Neuronal stem cell (in vitro differentiated cells): Measurements from ENCODE around the gene VSTM1.
A peak's percentile ranks its signal among the peaks of the same experiment; 100 is the strongest.

Source experiments
- DNase-seq: peaks from one replicate; pipeline ENCODE4 v3.0.0-alpha.2; 2013; ENCODE audit warnings: low spot score
- H2AFZ ChIP-seq: one replicate; pipeline ENCODE4 v1.6.1; 2013; ENCODE audit warnings: mild to moderate bottlenecking, low read length, inconsistent platforms
- H2AK5ac ChIP-seq: 2 replicates; pipeline ENCODE4 v1.6.1; 2013; ENCODE audit warnings: low read depth, mild to moderate bottlenecking, inconsistent platforms, low read length, moderate library complexity, mixed read lengths
- H2BK120ac ChIP-seq: 2 replicates; pipeline ENCODE4 v1.6.1; 2013; ENCODE audit warnings: low read depth, mild to moderate bottlenecking, inconsistent platforms, low read length, moderate library complexity, mixed read lengths
- H2BK12ac ChIP-seq: one replicate; pipeline ENCODE4 v1.6.1; 2013; ENCODE audit warnings: low read length, inconsistent platforms
- H2BK15ac ChIP-seq: 2 replicates; pipeline ENCODE4 v1.6.1; 2013; ENCODE audit warnings: mild to moderate bottlenecking, low read length, inconsistent platforms, mixed read lengths
- H2BK5ac ChIP-seq: one replicate; pipeline ENCODE4 v1.6.1; 2013; ENCODE audit warnings: inconsistent platforms, mild to moderate bottlenecking, low read length, moderate library complexity
- H3K14ac ChIP-seq: one replicate; pipeline ENCODE4 v1.6.1; 2013; ENCODE audit warnings: low read length, inconsistent platforms
- H3K18ac ChIP-seq: 2 replicates; pipeline ENCODE4 v1.6.1; 2013; ENCODE audit warnings: low read length, inconsistent platforms
- H3K23ac ChIP-seq: 2 replicates; pipeline ENCODE4 v1.6.1; 2013; ENCODE audit warnings: low read depth, mild to moderate bottlenecking, mixed read lengths, low read length, inconsistent platforms; ENCODE audit not compliant: poor library complexity
- H3K27ac ChIP-seq: replicated peaks from 3 replicates; pipeline ENCODE4 v1.5.1; 2013; ENCODE audit warnings: low read length, inconsistent platforms
- H3K27me3 ChIP-seq, 3 experiments: 2 replicates each; pipeline ENCODE4 v1.6.1; 2013; ENCODE audit warnings: low read length in 3 of 3, mild to moderate bottlenecking in 2 of 3, inconsistent platforms in 1 of 3, low read depth in 1 of 3, mixed read lengths in 1 of 3, moderate library complexity in 1 of 3; ENCODE audit not compliant: control insufficient read depth in 3 of 3, insufficient read depth in 3 of 3
- H3K36me3 ChIP-seq, 2 donors: replicated peaks in 1 of 2; 2 replicates each; pipeline ENCODE4 v1.6.1; 2013; ENCODE audit warnings: low read length in 2 of 2; ENCODE audit not compliant: control insufficient read depth in 2 of 2, insufficient read depth in 2 of 2
- H3K4ac ChIP-seq: 2 replicates; pipeline ENCODE4 v1.6.1; 2013; ENCODE audit warnings: inconsistent platforms, mild to moderate bottlenecking, low read length, moderate library complexity
- H3K4me1 ChIP-seq, 2 donors: 1 replicate in 1 of 2; 2 replicates in 1 of 2; pipeline ENCODE4 v1.6.1; 2013; ENCODE audit warnings: low read length in 2 of 2, low read depth in 1 of 2; ENCODE audit not compliant: control insufficient read depth in 2 of 2, insufficient read depth in 1 of 2
- H3K4me2 ChIP-seq: one replicate; pipeline ENCODE4 v1.6.1; 2013; ENCODE audit warnings: mild to moderate bottlenecking, low read length, inconsistent platforms; ENCODE audit not compliant: insufficient read depth, poor library complexity, severe bottlenecking
- H3K4me3 ChIP-seq, 2 donors: 2 replicates each; pipeline ENCODE4 v1.5.1; 2013; ENCODE audit warnings: low read length in 2 of 2, mild to moderate bottlenecking in 2 of 2, inconsistent platforms in 1 of 2, moderate library complexity in 1 of 2
- H3K79me1 ChIP-seq: one replicate; pipeline ENCODE4 v1.6.1; 2013; ENCODE audit warnings: low read depth, mild to moderate bottlenecking, inconsistent platforms, low read length, moderate library complexity
- H3K9ac ChIP-seq: one replicate; pipeline ENCODE4 v1.6.1; 2013; ENCODE audit warnings: mild to moderate bottlenecking, low read depth, low read length, inconsistent platforms; ENCODE audit not compliant: poor library complexity
- H3K9me3 ChIP-seq, 2 donors: replicated peaks in 1 of 2; 2 replicates each; pipeline versions ENCODE3 to v1.6.1; 2013; ENCODE audit warnings: low read length in 2 of 2, mild to moderate bottlenecking in 2 of 2, inconsistent platforms in 1 of 2, low read depth in 1 of 2, mixed read lengths in 1 of 2, moderate library complexity in 1 of 2; ENCODE audit not compliant: control insufficient read depth in 2 of 2, insufficient read depth in 1 of 2
- H4K8ac ChIP-seq: one replicate; pipeline ENCODE4 v1.6.1; 2013; ENCODE audit warnings: low read depth, mild to moderate bottlenecking, inconsistent platforms, low read length, moderate library complexity
- H4K91ac ChIP-seq: one replicate; pipeline ENCODE4 v1.6.1; 2013; ENCODE audit warnings: low read length, low read depth, mild to moderate bottlenecking, inconsistent platforms; ENCODE audit not compliant: poor library complexity
- WGBS, 2 donors: extraction: QIAGEN DNeasy Blood & Tissue Kit; methylation state at CpG; one replicate each; pipeline ENCODE4 v1.1.7; 2013; ENCODE audit warnings: missing lambda C conversion rate in 2 of 2, mixed read lengths in 1 of 2; ENCODE audit not compliant: insufficient read length in 2 of 2, insufficient replicate concordance in 1 of 2; ENCODE audit errors: extremely low coverage in 2 of 2; 5-methylcytosine and 5-hydroxymethylcytosine counted together

Gene VSTM1

DNA sequence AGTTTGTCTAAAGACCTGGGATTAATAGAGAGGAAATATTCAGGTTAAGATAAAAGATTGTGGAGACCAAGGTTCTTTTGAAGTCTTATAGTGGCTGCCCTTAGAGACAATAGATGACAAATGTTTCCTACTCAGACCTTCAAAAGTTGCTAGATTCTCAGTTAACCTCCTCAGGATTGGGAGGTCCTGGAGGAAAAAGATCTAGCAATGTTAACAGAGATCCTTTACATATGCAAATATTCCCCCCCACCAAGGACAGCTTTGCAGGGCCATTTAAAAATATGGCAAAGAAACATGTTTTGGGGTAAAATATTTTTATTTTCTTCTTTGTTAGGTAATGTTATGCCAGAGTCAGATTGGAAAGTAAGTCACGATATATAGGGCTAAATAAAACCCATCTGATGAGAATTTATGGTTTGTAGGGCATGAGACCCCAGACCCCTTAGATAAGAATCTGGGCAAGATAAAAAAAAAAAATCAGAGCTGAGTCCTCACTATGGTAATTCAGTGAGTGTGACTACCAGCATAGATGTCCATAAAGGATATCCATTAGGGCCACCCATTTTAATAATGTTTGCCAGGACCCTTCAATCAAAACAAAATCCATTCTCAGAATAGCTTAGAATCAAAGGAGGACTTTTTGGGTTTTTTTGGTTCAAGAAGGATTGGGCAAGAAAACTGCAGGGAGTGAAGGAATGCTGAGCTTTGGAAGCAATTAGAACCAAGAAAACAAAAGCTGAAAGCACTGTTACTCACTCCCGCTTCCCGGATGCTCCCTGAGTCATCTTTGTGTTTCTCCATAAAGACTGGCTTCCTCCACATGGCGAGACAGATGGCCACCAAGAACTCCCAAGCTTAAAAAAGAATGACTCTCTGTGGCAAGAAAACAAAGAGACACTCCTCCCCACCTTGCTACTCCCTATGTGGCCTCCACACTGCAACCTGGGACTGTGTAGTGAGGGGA, 28.2 kb downstream of the VSTM1 start:
- Histone ChIP-seq H2BK12ac (no peak overlapping the region), H3K18ac (no peak overlapping the region), H3K9me3 (no peaks in the 10 kb centered on the region), H3K4me1 (peaks cover 2 to 14% of the 10 kb centered on the region in 2 donors), H3K79me1 (no peaks in the 10 kb centered on the region), H3K4me3 (no peak overlapping the region), H4K8ac (no peak overlapping the region), H4K91ac (no peak overlapping the region), H3K36me3 (no peaks in the 10 kb centered on the region), H2AFZ (peak overlapping the region; percentile 93), H2BK120ac (no peak overlapping the region), H3K4ac (no peak overlapping the region), H2BK15ac (no peak overlapping the region), H3K9ac (no peak overlapping the region), H3K14ac (no peak overlapping the region), H2AK5ac (no peak overlapping the region), H3K23ac (no peak overlapping the region), H3K27me3 (no peaks in the 10 kb centered on the region), H2BK5ac (no peak overlapping the region), H3K27ac (peak overlapping the region; percentile 85), H3K4me2 (no peak overlapping the region)
- peak; percentile 60 for DNase-seq
- WGBS, 2 donors = no CpG with 5 or more reads among the region's 4 CpGs

DNA sequence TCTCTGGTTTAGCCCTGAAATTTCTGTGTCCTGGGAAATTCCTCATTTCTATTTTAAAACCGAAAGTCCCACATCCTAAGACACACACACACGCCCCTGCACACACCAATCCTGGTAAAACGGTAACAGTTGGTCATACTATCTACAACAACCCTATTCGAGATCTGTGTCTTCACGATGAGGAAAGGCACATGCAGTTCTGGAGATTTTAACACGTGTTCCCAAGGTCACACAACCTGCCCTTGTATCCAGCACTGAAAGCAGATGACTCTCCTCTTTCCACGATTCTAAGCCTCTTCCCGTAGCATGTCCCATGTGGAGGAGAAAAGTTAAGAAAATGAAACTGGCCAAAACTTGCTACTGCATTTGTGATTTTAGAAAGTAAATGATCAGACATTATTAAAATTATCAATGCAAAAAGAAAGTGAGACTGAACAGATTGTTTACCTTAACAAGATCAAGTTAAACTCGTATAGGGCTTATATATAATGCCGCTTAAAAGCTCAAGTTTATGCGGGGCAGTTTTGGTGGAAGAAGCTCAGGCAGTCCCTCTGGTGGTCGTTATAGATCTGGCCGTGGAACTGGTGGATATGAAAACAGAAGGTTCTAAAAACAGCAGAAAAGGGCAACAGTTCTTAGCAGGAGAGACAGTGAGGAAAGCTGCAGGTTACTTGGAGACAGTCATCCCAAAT, 32.7 kb downstream of the VSTM1 start:
- Histone ChIP-seq H3K4me3 (no peak overlapping the region), H3K36me3 (no peaks in the 10 kb centered on the region), H3K4ac (no peak overlapping the region), H2BK12ac (no peak overlapping the region), H3K14ac (no peak overlapping the region), H2BK15ac (no peak overlapping the region), H3K79me1 (no peaks in the 10 kb centered on the region), H3K27ac (no peak overlapping the region), H3K18ac (no peak overlapping the region), H2AK5ac (no peak overlapping the region), H4K91ac (no peak overlapping the region), H3K27me3 (no peaks in the 10 kb centered on the region), H3K9ac (no peak overlapping the region), H3K9me3 (no peaks in the 10 kb centered on the region), H2BK5ac (no peak overlapping the region), H3K4me2 (no peak overlapping the region), H2AFZ (peak overlapping the region; percentile 65), H2BK120ac (no peak overlapping the region), H3K4me1 (peaks cover 3 to 14% of the 10 kb centered on the region in 2 donors), H4K8ac (no peak overlapping the region), H3K23ac (no peak overlapping the region)
- DNase-seq = no peak
- no CpG with 5 or more reads among the region's 13 CpGs for WGBS, 2 donors

- no peak overlapping the region for H2BK120ac ChIP-seq
- no peak overlapping the region for H3K14ac ChIP-seq
- no CpG with 5 or more reads among the region's 9 CpGs for WGBS, 2 donors
- H3K4ac ChIP-seq = no peak overlapping the region
- no peak overlapping the region for H3K27ac ChIP-seq
- no peak overlapping the region for H3K9ac ChIP-seq
- H3K4me1 ChIP-seq = peaks cover 3 to 4% of the 10 kb centered on the region in 2 donors
- H3K4me3 ChIP-seq = no peak overlapping the region
- no peak overlapping the region for H3K18ac ChIP-seq
- no peak overlapping the region for H2BK12ac ChIP-seq
- no peaks in the 10 kb centered on the region for H3K79me1 ChIP-seq
- no peak overlapping the region for H3K4me2 ChIP-seq
- no peak overlapping the region for H2BK5ac ChIP-seq
- peak; percentile 65 for DNase-seq
- no peak overlapping the region for H2AFZ ChIP-seq
- H3K23ac ChIP-seq = no peak overlapping the region
- no peak overlapping the region for H4K8ac ChIP-seq
- H2AK5ac ChIP-seq = no peak overlapping the region
- no peaks in the 10 kb centered on the region for H3K9me3 ChIP-seq
- H3K36me3 ChIP-seq = no peaks in the 10 kb centered on the region
- H4K91ac ChIP-seq = no peak overlapping the region
- no peaks in the 10 kb centered on the region for H3K27me3 ChIP-seq
- no peak overlapping the region for H2BK15ac ChIP-seq
Observed at GRCh38 chr19:54029930-54030490, 33.7 kb downstream of the VSTM1 start.

DNA sequence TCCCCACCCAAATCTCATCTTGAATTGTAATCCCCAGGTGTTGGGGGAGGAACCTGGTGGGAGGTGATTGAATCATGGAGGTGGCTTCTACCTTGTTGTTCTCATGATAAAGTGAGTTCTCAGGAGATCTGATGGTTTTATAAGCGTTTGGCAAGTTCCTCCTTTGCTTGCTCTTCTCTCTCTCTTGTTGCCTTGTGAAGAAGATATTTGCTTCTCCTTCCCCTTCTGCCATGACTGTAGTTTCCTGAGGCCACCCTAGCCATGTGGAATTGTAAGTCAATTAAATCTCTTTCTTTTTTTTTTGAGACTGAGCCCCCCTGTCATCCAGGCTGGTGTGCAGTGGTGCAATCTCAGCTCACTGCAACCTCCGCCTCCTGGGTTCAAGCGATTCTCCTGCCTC, 34.4 kb downstream of the VSTM1 start:
- Histone ChIP-seq H3K4me3 (no peak overlapping the region), H3K9ac (no peak overlapping the region), H3K4me2 (no peak overlapping the region), H3K4me1 (peaks cover 0 to 2% of the 10 kb centered on the region in 2 donors), H2BK15ac (no peak overlapping the region), H3K4ac (no peak overlapping the region), H4K91ac (no peak overlapping the region), H2AK5ac (no peak overlapping the region), H3K9me3 (no peaks in the 10 kb centered on the region), H3K36me3 (no peaks in the 10 kb centered on the region), H3K27ac (no peak overlapping the region), H4K8ac (no peak overlapping the region), H3K79me1 (no peaks in the 10 kb centered on the region), H3K14ac (no peak overlapping the region), H2BK120ac (no peak overlapping the region), H2BK5ac (no peak overlapping the region), H3K18ac (no peak overlapping the region), H3K23ac (no peak overlapping the region), H3K27me3 (no peaks in the 10 kb centered on the region), H2AFZ (no peak overlapping the region), H2BK12ac (no peak overlapping the region)
- WGBS, 2 donors = no CpG with 5 or more reads among the region's 3 CpGs
- no peak for DNase-seq
